HG03354 (cell line): ENCODE data around the gene MPPED2.

Experiments used
- ATAC-seq: cut with Tn5 transposase; IDR thresholded peaks from one replicate; pipeline ENCODE4 v1.9.1; 2021; ENCODE audit warnings: mild to moderate bottlenecking; ENCODE audit not compliant: unreplicated experiment, poor library complexity, severe bottlenecking

Gene MPPED2

GRCh38 chr11:30431127-30431814 lies 154.9 kb downstream of the MPPED2 start:
- no peak for ATAC-seq

DNA sequence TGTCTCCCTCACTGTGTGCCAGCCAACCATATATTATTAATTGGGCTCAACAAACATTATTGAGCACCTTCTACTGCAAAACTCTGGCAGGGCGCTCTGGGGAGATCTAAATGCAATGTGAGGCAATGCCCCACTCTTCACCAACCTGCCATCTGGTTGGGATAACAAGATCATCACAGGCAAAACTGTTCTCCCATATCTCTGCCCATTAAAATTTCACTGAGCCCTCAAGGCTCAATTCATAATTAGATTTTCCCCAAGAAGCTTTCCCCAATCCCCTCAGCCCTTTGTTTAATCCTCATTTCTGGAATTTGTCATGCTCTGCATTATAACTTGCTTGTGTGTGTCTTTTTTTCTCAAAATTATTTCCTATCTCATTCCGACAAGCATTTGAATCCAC lies 156.6 kb downstream of the MPPED2 start:
- no peak for ATAC-seq

DNA sequence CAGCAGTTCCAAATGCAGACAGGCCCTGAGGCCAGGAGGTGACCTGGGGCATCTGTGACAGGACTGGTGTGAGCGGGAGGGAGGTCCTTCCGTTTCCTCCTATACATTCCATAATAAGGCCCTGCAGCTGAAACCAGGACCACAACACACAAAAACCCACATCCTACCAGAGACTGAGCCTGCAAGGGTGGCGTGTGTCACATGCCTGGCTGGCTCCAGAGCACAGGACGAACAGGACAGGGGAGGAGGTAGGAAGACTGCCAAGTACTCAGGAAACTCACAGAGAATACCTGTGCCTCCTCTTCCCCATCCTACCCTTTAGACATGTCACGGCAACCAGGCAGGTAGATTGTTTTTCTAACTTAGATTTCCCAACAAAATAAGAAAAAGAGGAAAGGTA lies 159.4 kb downstream of the MPPED2 start:
- no peak for ATAC-seq

GRCh38 chr11:30424844-30425243 lies 161.3 kb downstream of the MPPED2 start:
- ATAC-seq, result no peak

- no peak for ATAC-seq
Observed at GRCh38 chr11:30424321-30424720, 161.8 kb downstream of the MPPED2 start.

DNA sequence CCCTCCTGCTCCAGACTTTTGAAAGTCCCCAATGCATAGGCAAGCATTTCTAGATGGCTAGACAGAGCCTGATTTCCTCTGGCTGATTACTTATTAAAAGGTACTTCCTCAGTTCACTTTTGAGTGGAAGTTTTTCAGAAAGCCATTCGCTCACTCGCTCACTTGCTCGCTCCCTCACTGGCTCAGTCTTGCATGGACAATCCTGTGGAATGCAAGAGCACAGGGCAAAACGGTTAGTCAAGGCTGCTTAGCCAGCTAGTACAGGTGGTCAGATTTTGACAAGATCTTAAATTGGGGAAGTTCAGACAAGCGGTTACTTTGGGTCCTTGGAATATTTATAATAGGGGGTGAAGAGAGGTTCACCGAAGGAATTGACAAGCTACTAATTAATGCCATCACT lies 162.3 kb downstream of the MPPED2 start:
- no peak for ATAC-seq

GRCh38 chr11:30423279-30423648 lies 162.9 kb downstream of the MPPED2 start:
- ATAC-seq, result no peak

DNA sequence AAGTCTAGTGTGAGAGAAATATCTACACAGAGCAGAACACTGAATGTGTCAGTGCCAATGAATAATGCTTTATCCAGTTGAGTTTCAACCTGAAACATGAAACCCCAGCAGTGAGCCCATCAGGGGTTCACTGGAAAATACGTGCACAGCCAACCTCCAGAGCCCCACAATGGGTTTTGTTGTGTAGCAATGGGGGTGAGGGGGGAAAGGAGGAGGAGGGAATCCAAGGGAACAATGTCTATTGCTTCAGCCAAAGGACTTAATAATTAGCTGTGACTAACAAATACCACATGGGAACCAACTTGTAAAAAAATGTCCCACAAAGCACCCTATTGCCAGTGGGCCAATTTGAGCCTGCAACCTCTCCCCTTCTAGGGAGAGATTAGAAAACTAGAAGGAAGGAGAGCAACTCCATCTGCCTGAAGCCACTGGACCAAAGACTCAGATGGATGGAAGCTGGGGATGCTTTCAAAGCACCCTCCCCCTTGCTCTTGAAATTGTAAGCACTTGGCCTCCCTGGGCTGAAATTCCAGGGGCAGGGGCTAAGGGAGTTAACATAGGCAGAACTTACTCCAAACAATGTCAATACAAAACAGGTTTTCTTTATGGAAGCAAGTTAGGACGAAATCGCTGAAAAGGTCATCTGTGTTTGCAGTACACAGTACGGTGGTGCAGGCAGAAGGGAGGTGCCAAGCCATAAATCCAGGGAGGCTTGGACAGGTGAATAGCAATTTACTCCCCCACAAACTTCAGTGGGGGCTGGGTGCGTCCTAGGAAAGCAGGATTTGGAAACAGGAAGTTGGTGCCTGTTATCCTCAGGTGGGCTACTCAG lies 163.5 kb downstream of the MPPED2 start:
- ATAC-seq, result no peak

DNA sequence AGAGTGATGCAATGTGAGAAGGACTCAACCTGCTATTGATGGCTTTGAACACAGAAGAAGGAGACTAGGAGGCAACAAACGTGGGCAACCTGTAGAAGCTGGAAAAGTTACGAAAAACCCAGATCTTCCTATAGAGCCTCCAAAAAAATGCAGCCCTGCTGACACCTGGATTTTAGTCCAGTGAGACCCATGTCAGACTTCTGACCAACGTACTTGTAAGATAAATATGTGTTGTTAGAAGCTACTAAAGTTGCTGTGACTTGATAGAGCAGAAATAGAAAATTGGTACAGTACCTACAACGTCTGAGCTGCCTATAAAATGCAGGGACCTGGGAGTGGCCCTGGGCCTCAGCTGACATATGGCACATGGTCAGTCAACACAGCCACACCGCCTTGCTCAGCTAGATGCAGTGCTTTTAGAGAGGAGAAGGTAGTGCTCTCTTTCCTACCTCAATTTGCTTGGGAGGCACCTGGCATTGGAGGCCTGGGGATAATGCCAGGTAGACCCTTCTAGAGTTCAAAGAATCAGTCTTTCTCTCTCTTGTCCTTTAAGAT lies 165.8 kb downstream of the MPPED2 start:
- no peak for ATAC-seq

DNA sequence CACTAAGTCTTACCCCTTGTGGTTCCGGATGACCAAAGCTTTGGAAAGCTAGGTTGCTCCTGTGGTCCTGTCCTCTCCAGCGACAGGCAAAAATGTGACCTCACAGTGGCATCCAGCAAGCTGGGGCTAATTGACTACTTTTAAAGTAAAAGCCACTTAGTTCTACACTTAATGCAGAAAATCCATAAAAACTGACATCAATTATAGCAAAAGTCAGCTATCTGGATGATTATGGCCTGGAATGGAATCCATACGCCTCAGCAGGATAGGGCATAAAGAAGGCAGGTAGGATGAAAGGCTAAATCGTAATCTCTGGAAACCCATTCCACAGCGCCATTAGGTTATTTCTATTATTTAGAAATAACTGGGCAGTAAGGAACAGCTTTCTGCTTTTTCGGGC lies 171.3 kb downstream of the MPPED2 start:
- no peak for ATAC-seq

DNA sequence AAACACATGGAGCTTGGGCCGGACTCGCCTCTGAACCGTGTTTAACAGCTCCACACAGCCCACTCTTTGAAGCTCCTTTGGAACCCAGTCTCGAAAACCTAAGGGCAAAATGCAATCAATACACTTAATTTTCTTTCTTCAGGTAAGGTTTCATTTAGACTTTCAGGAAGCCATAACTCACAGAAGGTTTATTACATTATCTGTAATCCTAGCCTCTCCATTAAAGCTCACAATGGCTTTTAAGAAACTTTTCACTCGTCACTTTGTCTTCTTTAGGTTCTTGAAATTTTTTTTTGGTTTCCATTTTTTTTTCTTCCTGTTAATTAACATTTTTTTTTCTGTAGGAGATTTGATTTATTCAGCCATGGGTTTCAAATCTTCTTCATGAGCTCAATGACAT lies 171.9 kb downstream of the MPPED2 start:
- no peak for ATAC-seq

DNA sequence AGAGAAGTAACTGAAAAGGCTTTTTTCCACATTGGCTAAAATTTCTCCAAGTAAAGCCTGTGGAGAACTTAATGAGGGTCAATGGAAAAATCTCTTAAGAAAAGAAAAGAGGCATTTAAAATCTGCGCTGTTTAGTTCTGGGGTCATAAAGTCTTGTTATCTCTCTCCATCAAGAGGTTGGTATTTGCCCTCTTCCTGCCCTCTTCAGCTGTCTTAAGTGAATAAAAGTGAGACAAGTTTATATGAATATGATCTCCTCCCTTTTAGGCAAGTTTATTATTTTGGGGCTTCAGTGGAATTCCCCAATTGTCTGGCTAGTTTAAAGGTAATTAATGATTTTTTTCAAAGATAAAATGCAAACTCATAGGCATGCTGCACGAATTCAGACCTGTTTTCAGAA lies 173.6 kb downstream of the MPPED2 start:
- ATAC-seq, result no peak

DNA sequence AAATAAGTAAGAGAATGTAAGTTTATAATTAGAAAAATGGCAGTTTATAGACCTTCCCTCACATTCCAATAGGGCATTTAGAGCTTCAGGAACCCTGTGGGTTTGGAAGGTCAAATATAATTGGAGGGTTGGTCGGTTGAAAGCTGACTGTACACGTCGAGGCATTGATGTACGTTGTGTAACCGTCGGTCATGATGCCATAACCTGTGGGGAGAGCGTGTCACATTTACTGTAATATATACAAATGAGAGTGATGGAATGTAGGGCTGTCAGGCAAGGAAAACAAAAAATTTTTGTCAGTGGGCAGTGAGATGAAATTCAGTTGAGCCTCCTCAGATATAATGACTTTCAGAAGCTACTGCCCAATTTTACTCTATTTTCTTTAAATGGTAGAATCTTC lies 174.8 kb downstream of the MPPED2 start:
- ATAC-seq, result no peak

DNA sequence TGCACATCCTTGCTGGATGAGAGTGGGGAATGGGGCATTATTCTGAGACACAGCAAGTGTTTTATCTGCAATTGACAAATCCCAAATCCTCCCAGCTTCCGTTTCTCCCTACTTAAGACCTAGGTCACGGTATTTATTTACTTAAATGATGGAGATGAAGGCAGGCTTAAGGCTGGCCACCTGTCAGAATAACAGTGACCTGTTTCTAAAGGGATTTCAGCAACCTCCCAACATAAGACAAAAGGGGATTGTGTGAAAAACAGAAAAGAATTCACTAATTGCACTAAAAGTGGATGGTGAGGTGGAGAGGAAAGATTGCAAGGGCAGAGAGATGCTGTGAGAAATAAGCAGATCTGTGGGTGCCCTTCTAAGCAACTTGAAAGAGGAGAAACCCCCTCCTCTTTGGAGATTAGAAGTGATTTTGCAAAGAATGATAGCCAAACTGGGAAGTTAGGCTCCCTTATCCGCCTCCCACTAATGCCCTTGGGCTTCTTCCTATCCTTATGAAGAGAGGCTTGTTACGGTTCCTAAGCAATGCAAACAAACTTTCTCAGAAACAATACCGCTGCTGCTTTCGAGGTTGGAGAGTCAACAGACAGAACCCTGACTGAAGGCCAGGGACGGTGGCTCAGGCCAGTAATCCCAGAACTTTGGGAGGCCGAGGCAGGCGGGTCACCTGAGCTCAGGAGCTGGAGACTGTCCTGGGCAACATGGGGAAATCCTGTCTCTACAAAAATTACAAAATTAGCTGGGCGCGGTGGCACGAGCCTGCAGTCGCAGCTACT lies 179.0 kb downstream of the MPPED2 start:
- no peak for ATAC-seq

GRCh38 chr11:30405385-30405784 lies 180.8 kb downstream of the MPPED2 start:
- ATAC-seq, result no peak

GRCh38 chr11:30404136-30404535 lies 182.0 kb downstream of the MPPED2 start:
- no peak for ATAC-seq

- ATAC-seq, result no peak
Observed at GRCh38 chr11:30395751-30396150, 190.4 kb downstream of the MPPED2 start.

DNA sequence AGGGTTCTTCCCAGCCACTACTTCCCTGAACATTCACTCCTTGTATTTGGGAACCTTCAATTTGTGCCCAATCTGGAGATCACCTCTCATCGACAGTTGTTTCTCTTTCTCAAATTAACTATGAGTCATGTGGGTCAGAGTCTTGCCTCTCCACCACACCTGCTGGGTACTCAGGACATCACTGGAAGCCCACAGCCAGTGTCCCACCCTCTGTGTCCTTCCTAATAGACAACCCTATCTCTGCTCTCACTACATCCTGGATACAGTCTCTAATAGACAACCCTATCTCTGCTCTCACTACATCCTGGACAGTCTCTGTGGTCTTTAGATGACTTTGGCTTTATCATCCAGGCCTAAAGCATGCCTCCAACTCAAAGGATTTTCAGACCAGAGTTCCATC lies 193.1 kb downstream of the MPPED2 start:
- ATAC-seq, result no peak

GRCh38 chr11:30392221-30392784 lies 193.8 kb downstream of the MPPED2 start:
- ATAC-seq, result no peak

- ATAC-seq, result no peak
Observed at GRCh38 chr11:30388957-30389356, 197.2 kb downstream of the MPPED2 start.
